ENCODE results near the gene TCEANC2. TPM values are rescaled to one million over a fixed set of nuclear protein-coding genes. Genes with fewer than 3 reads are reported as not detected.
"Not testable (repeated sequence)": the region's sequence is repeated elsewhere in the genome, so short reads cannot be mapped to it uniquely, and the experiment has no call there.

The TCEANC2 gene
- 4.1 TPM for total RNA-seq
- long read RNA-seq, partial matches to known transcripts, result 0 of 1 reads
- long read RNA-seq, other reads (novel, unspliced or antisense), result 0 of 1 reads

GRCh38 chr1:54052934-54053744 is at the start of gene TCEANC2, which contains the start of gene TMEM59:
Gene TCEANC2, plus strand, starts transcription at chr1:54053608. Its CDS starts 815 bp downstream, at chr1:54054423.
Gene TMEM59, minus strand, starts transcription at chr1:54053204. Its CDS starts 16 bp downstream, at chr1:54053188.
- peak; percentile 99 for DNase-seq (ENCODE audit: low spot score)
- intact Hi-C loops (cut with DNase I), result loop anchor here (1.0 to 5.0 kb wide), 3 partner anchors 106 to 215 kb away; partner anchors contain the start of genes IFT25, LRRC42, NDC1 and YIPF1

- intact Hi-C loops (cut with DNase I), result not testable (repeated sequence)
Measured at GRCh38 chr1:54003750-54004480, 49.5 kb upstream of the TCEANC2 start.

GRCh38 chr1:54004481-54005049 is 48.8 kb upstream of the TCEANC2 start:
- intact Hi-C loops (cut with DNase I), result no loop called here
- DNase-seq (ENCODE audit: low spot score), result no peak

More at GRCh38 chr1:54003750-54004480, 49.5 kb upstream of the TCEANC2 start:
- not testable (repeated sequence) for DNase-seq (ENCODE audit: low spot score)

- no peak for DNase-seq (ENCODE audit: low spot score)
- intact Hi-C loops (cut with DNase I), result no loop called here
Measured at GRCh38 chr1:54006508-54006907, 46.9 kb upstream of the TCEANC2 start.

GRCh38 chr1:54007613-54008012 is 45.8 kb upstream of the TCEANC2 start:
- intact Hi-C loops (cut with DNase I), result no loop called here
- DNase-seq (ENCODE audit: low spot score), result no peak

- DNase-seq (ENCODE audit: low spot score), result no peak
- intact Hi-C loops (cut with DNase I), result no loop called here
Measured at GRCh38 chr1:54008876-54009275, 44.5 kb upstream of the TCEANC2 start.

GRCh38 chr1:54009406-54009805 is 44.0 kb upstream of the TCEANC2 start:
- intact Hi-C loops (cut with DNase I), result no loop called here
- DNase-seq (ENCODE audit: low spot score), result no peak

GRCh38 chr1:54010415-54011117 is 42.8 kb upstream of the TCEANC2 start:
- intact Hi-C loops (cut with DNase I), result no loop called here
- DNase-seq (ENCODE audit: low spot score), result no peak

GRCh38 chr1:54011316-54012007 is 41.9 kb upstream of the TCEANC2 start:
- no peak for DNase-seq (ENCODE audit: low spot score)
- intact Hi-C loops (cut with DNase I), result no loop called here

GRCh38 chr1:54012008-54012325 is 41.4 kb upstream of the TCEANC2 start:
- intact Hi-C loops (cut with DNase I), result no loop called here
- no peak for DNase-seq (ENCODE audit: low spot score)

- intact Hi-C loops (cut with DNase I), result no loop called here
- no peak for DNase-seq (ENCODE audit: low spot score)
Measured at GRCh38 chr1:54012863-54013262, 40.5 kb upstream of the TCEANC2 start.

GRCh38 chr1:54013393-54014008 is 39.9 kb upstream of the TCEANC2 start:
- no peak for DNase-seq (ENCODE audit: low spot score)
- intact Hi-C loops (cut with DNase I), result no loop called here

GRCh38 chr1:54014009-54014629 is 39.3 kb upstream of the TCEANC2 start:
- intact Hi-C loops (cut with DNase I), result no loop called here
- DNase-seq (ENCODE audit: low spot score), result no peak

- DNase-seq (ENCODE audit: low spot score), result no peak
- intact Hi-C loops (cut with DNase I), result no loop called here
Measured at GRCh38 chr1:54016343-54017282, 36.8 kb upstream of the TCEANC2 start.

- DNase-seq (ENCODE audit: low spot score), result no peak
- intact Hi-C loops (cut with DNase I), result no loop called here
Measured at GRCh38 chr1:54017979-54018378, 35.4 kb upstream of the TCEANC2 start, which contains the start of gene LDLRAD1. Gene LDLRAD1, minus strand, starts transcription at chr1:54018186. Its CDS starts 74 bp downstream, at chr1:54018112.

GRCh38 chr1:54018635-54019034 is 34.8 kb upstream of the TCEANC2 start:
- DNase-seq (ENCODE audit: low spot score), result no peak
- intact Hi-C loops (cut with DNase I), result no loop called here

- intact Hi-C loops (cut with DNase I); DNase-seq (ENCODE audit: low spot score): not testable (repeated sequence)
Measured at GRCh38 chr1:54019562-54020176, 33.7 kb upstream of the TCEANC2 start.

Measured in cardiac septum (tissue), 1 donor.